BLaER1 treated with 17β-estradiol and CSF1 and Interleukin-3, amounts not matched to agents 10 nM and 100 nM (cell line): Measurements from ENCODE around the gene SIX1.

Experiments
- H3K27ac ChIP-seq, 11 experiments: shearing (Covaris generic); formaldehyde crosslinking; 2 replicates each; pipeline ENCODE4 v1.8.1; 2022
- H3K27me3 ChIP-seq, 11 experiments: shearing (Covaris generic); formaldehyde crosslinking; 2 replicates each; pipeline ENCODE4 v1.8.1; 2022
- H3K36me3 ChIP-seq, 11 experiments: shearing (Covaris generic); formaldehyde crosslinking; 2 replicates each; pipeline ENCODE4 v1.8.1; 2022
- H3K4me1 ChIP-seq, 10 experiments: shearing (Covaris generic); formaldehyde crosslinking; 2 replicates each; pipeline ENCODE4 v1.8.1; 2022
- H3K4me2 ChIP-seq, 11 experiments: shearing (Covaris generic); formaldehyde crosslinking; 2 replicates each; pipeline ENCODE4 v1.8.1; 2022
- H3K4me3 ChIP-seq, 10 experiments: shearing (Covaris generic); formaldehyde crosslinking; 2 replicates each; pipeline ENCODE4 v1.8.1; 2022
- H3K9ac ChIP-seq, 11 experiments: shearing (Covaris generic); formaldehyde crosslinking; 2 replicates each; pipeline ENCODE4 v1.8.1; 2022
- H3K9me3 ChIP-seq, 11 experiments: shearing (Covaris generic); formaldehyde crosslinking; replicated peaks in 1 of 11; 2 replicates each; pipeline ENCODE4 v1.8.1; 2022
- H4K20me1 ChIP-seq, 11 experiments: shearing (Covaris generic); formaldehyde crosslinking; 2 replicates each; pipeline ENCODE4 v1.8.1; 2022
- Cebpa-rat ChIP-seq, 11 experiments: shearing (Covaris generic); IDR thresholded peaks; 2 replicates each; pipeline ENCODE4 v1.8.1; 2022

Gene SIX1

DNA sequence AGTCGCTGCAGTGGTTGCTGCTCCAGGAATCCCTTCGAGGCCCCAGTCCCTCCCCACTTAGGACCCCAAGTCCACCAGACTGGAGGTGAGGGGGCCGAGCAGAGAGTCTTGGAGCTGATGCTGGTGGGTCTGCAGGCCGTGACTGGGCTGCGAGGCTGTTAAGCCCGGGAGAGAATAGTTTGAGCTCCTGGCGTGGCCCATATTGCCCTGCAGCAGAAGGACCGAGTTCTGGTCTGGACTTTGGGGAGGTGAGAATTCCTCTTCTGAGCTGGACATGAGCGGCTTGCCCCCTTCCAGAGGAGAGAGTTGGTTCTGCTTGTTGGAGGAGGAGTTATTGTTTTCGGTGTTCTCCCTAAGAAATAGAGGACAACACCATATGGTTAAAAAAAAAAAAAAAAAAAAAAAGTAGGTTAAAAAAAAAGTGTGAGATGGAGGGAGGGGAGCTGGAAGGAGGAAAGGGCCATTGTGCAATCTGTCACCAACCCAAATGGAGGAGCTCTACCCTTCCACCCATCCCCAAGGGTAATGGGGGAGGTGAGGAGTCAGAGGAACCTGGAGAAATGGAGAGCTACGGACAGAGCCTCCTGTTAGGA is 3.0 kb downstream of the SIX1 start:
- Histone ChIP-seq H3K36me3 (no peaks in the 10 kb centered on the region; a peak in 1 of 22 replicates), H3K9ac (no peak overlapping the region), H3K27ac (no peak overlapping the region), H3K4me3 (no peak overlapping the region), H3K4me2 (no peak overlapping the region), H3K4me1 (peaks cover 0 to 6% (median 0%) of the 10 kb centered on the region in 10 experiments; a peak in 1 of 20 replicates), H3K9me3 (peaks cover 50 to 62% (median 56%) of the 10 kb centered on the region in 11 experiments), H4K20me1 (peaks cover 0 to 15% (median 0%) of the 10 kb centered on the region in 11 experiments; a peak in 5 of 22 replicates), H3K27me3 (peaks cover 98 to 100% (median 100%) of the 10 kb centered on the region in 11 experiments)
- TF ChIP-seq Cebpa-rat (IDR thresholded peaks at IDR 0.05), result 0 out of 22 replicates have a peak, but pooled peaks of 1 of the 11 experiments have one; percentile 18

DNA sequence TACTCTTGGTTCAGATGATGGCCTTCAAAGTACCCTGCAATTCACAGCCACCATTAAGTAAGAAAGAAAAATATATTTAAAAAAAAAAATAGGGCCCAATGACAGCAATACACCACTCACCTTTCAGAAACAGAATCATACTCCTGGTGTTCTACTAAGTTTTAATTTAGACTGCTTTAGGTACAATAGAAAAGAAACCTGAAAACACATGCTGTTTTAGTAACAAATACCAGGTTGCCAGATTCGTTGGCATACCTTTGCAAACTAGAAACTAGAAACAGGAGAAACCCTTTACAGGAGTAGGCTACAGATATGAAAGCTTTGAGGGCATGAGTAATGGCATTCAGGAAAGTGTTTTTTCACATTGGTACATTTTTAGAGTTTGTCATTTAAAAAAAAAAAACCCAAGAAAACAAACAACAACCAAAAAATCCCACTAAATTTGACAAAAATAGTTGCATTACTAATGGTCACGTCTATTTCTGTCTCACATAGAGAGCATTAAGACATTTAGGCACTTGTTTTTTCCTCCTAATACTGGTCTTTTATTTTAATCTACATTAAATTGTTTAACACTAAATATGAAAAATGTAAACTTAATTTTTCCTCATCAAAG is 4.0 kb downstream of the SIX1 start:
- peaks cover 0 to 6% (median 0%) of the 10 kb centered on the region in 10 experiments; a peak in 1 of 20 replicates for H3K4me1 ChIP-seq
- H4K20me1 ChIP-seq, result peaks cover 0 to 13% (median 0%) of the 10 kb centered on the region in 11 experiments; a peak in 4 of 22 replicates
- no peak overlapping the region for H3K27ac ChIP-seq
- no peak for TF ChIP-seq Cebpa-rat (IDR thresholded peaks at IDR 0.05)
- peaks cover 51 to 63% (median 60%) of the 10 kb centered on the region in 11 experiments for H3K9me3 ChIP-seq
- H3K4me2 ChIP-seq, result no peak overlapping the region
- no peak overlapping the region for H3K9ac ChIP-seq
- H3K27me3 ChIP-seq, result peaks cover 90 to 100% (median 95%) of the 10 kb centered on the region in 11 experiments
- no peaks in the 10 kb centered on the region; a peak in 1 of 22 replicates for H3K36me3 ChIP-seq
- H3K4me3 ChIP-seq, result no peak overlapping the region

DNA sequence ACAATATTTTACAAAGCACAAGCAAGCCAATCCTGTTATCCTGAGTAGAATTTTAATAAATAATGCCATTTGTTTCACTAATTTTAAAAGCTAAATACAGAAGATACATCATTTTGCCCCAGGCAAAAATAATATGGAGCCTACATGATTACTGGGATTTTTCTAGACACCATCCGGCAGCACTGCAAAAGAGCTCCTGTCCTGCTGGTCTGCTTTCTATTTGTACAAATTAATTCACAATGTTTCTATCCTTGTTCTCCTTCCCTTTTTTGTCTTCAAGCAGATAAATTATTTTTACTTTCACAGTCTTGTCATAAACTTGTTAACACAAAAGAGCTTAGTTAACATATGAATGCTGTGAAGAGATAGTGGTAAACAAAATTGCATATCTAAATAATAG is 4.6 kb downstream of the SIX1 start:
- Histone ChIP-seq H3K4me3 (no peak overlapping the region), H3K9me3 (peaks cover 49 to 57% (median 55%) of the 10 kb centered on the region in 11 experiments), H3K4me2 (no peak overlapping the region), H3K36me3 (no peaks in the 10 kb centered on the region; a peak in 1 of 22 replicates), H4K20me1 (peaks cover 0 to 9% (median 0%) of the 10 kb centered on the region in 11 experiments; a peak in 3 of 22 replicates), H3K4me1 (peaks cover 0 to 6% (median 0%) of the 10 kb centered on the region in 10 experiments; a peak in 1 of 20 replicates), H3K9ac (no peak overlapping the region), H3K27ac (no peak overlapping the region), H3K27me3 (peaks cover 87 to 100% (median 91%) of the 10 kb centered on the region in 11 experiments)
- no peak for TF ChIP-seq Cebpa-rat (IDR thresholded peaks at IDR 0.05)

GRCh38 chr14:60643463-60644314 is 5.6 kb downstream of the SIX1 start:
- Histone ChIP-seq H3K27me3 (peaks cover 78 to 97% (median 85%) of the 10 kb centered on the region in 11 experiments), H3K36me3 (no peaks in the 10 kb centered on the region; a peak in 1 of 22 replicates), H3K4me1 (peaks cover 0 to 6% (median 0%) of the 10 kb centered on the region in 10 experiments; a peak in 1 of 20 replicates), H3K9me3 (peaks cover 39 to 47% (median 45%) of the 10 kb centered on the region in 11 experiments), H3K27ac (no peak overlapping the region), H3K4me2 (no peak overlapping the region), H4K20me1 (peaks cover 0 to 9% (median 0%) of the 10 kb centered on the region in 11 experiments; a peak in 3 of 22 replicates), H3K4me3 (no peak overlapping the region), H3K9ac (no peak overlapping the region)
- no peak for TF ChIP-seq Cebpa-rat (IDR thresholded peaks at IDR 0.05)

GRCh38 chr14:60643141-60643462 is 6.2 kb downstream of the SIX1 start:
- peaks cover 72 to 97% (median 81%) of the 10 kb centered on the region in 11 experiments for H3K27me3 ChIP-seq
- no peak for TF ChIP-seq Cebpa-rat (IDR thresholded peaks at IDR 0.05)
- H4K20me1 ChIP-seq, result peaks cover 0 to 9% (median 0%) of the 10 kb centered on the region in 11 experiments; a peak in 3 of 22 replicates
- H3K4me3 ChIP-seq, result peak overlapping the region in 1 of 10 experiments; percentile 31; a peak in 1 of 20 replicates
- peaks cover 0 to 6% (median 0%) of the 10 kb centered on the region in 10 experiments; a peak in 1 of 20 replicates for H3K4me1 ChIP-seq
- no peaks in the 10 kb centered on the region; a peak in 1 of 22 replicates for H3K36me3 ChIP-seq
- no peak overlapping the region for H3K9ac ChIP-seq
- H3K4me2 ChIP-seq, result no peak overlapping the region
- no peak overlapping the region for H3K27ac ChIP-seq
- H3K9me3 ChIP-seq, result peaks cover 34 to 44% (median 40%) of the 10 kb centered on the region in 11 experiments

GRCh38 chr14:60642270-60643140 is 6.8 kb downstream of the SIX1 start:
- no peak for TF ChIP-seq Cebpa-rat (IDR thresholded peaks at IDR 0.05)
- Histone ChIP-seq H3K36me3 (no peaks in the 10 kb centered on the region; a peak in 1 of 22 replicates), H3K9me3 (peaks cover 34 to 44% (median 37%) of the 10 kb centered on the region in 11 experiments), H4K20me1 (peaks cover 0 to 4% (median 0%) of the 10 kb centered on the region in 11 experiments; a peak in 2 of 22 replicates), H3K27me3 (peaks cover 70 to 97% (median 81%) of the 10 kb centered on the region in 11 experiments), H3K4me3 (peak overlapping the region in 2 of 10 experiments; percentile 4 to 31; a peak in 1 of 20 replicates), H3K9ac (no peak overlapping the region), H3K4me2 (no peak overlapping the region), H3K27ac (no peak overlapping the region), H3K4me1 (peaks cover 0 to 6% (median 0%) of the 10 kb centered on the region in 10 experiments; a peak in 1 of 20 replicates)

DNA sequence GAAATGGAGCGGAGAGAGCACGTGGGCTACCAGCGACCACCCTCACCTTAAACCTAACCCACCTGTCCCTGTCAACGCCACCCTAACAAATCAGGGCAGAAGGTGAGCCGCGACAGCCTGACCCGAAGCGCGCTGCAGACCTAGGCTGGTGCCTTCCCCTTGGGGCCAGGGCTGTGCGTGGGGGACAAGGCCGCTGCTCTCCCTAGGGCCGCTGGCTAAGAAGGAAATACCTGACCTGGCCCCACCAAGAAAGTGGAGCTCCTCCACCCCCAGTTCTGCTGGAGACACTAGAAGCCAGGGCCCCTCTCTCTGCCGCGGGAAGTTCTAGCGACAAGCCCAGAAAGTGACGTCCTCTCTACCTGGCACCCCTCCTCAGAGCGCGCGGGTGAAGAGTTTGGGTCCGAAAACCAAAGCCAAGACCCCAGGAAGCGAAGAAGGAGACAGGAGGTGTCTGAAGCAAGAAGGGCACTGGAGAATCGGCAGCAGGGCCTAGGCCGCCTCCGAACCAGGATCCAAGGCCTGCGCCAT is 7.5 kb downstream of the SIX1 start:
- no peak for TF ChIP-seq Cebpa-rat (IDR thresholded peaks at IDR 0.05)
- H3K4me3 ChIP-seq, result 0 out of 20 replicates have a peak overlapping the region, but pooled peaks of 1 of the 10 experiments have one; percentile 4
- no peaks in the 10 kb centered on the region; a peak in 2 of 22 replicates for H4K20me1 ChIP-seq
- no peaks in the 10 kb centered on the region; a peak in 1 of 22 replicates for H3K36me3 ChIP-seq
- no peak overlapping the region for H3K4me2 ChIP-seq
- H3K27ac ChIP-seq, result no peak overlapping the region
- H3K27me3 ChIP-seq, result peaks cover 63 to 94% (median 79%) of the 10 kb centered on the region in 11 experiments
- H3K9me3 ChIP-seq, result peaks cover 32 to 44% (median 35%) of the 10 kb centered on the region in 11 experiments
- H3K4me1 ChIP-seq, result peaks cover 0 to 6% (median 0%) of the 10 kb centered on the region in 10 experiments; a peak in 1 of 20 replicates
- H3K9ac ChIP-seq, result no peak overlapping the region
